Stimulated activated naive CD8-positive, alpha-beta T cell treated with anti-CD3 and anti-CD28 coated beads, Interleukin-15, amount 100 ng/mL, for 72 hours (primary cell): ENCODE data around the gene NRF1.
A peak's percentile ranks its signal among the peaks of the same experiment; 100 is the strongest.

Source experiments
- ATAC-seq: fragments of 150-1000 bp; cut with Tn5 transposase; 2 replicates; pipeline ENCODE4 v1.10.0; 2021; ENCODE audit warnings: mild to moderate bottlenecking, moderate library complexity
- DNase-seq, 2 donors: peaks; one replicate each; pipeline ENCODE4 v3.0.0; 2021 to 2022
- H3K27ac Mint-ChIP-seq, 2 donors: one replicate each; pipeline ENCODE4 v1.8.0; 2022; ENCODE audit warnings: mild to moderate bottlenecking in 2 of 2, mixed read lengths in 2 of 2, moderate library complexity in 2 of 2
- H3K27me3 Mint-ChIP-seq: one replicate; pipeline ENCODE4 v1.8.0; 2022; ENCODE audit warnings: mixed read lengths
- H3K4me1 Mint-ChIP-seq: one replicate; pipeline ENCODE4 v1.8.0; 2022; ENCODE audit warnings: mild to moderate bottlenecking, mixed read lengths
- H3K4me3 Mint-ChIP-seq, 2 donors: one replicate each; pipeline ENCODE4 v1.8.0; 2022; ENCODE audit warnings: mild to moderate bottlenecking in 2 of 2, mixed read lengths in 2 of 2, moderate library complexity in 1 of 2
- H3K9me3 Mint-ChIP-seq, 2 donors: one replicate each; pipeline ENCODE4 v1.8.0; 2022; ENCODE audit warnings: mixed read lengths in 2 of 2

Gene NRF1

DNA sequence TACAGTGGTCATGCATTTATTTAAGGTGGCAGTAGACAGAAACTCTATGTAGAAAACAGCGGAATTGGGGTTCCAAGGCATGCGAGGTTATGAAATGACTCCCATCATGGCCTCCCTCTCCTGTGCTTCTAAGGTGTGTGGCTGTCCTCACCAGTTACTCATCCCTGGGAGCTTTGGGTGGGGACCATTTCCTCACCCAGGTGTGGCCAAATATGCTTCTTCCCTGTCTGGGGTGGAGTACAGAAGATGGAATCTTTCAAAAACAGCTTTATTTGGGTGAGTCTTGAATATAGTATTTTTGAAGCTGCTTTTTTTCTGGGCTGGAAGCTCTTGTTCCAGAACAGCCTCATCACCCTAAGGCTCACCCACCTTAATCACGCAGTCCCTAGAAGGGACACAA lies 139.0 kb downstream of the NRF1 start:
- DNase-seq, result no peak
- Mint-ChIP-seq H3K27me3 (no peaks in the 10 kb centered on the region), H3K27ac (no peak overlapping the region), H3K4me1 (no peaks in the 10 kb centered on the region), H3K9me3 (no peaks in the 10 kb centered on the region), H3K4me3 (no peak overlapping the region)
- ATAC-seq, result no peak

DNA sequence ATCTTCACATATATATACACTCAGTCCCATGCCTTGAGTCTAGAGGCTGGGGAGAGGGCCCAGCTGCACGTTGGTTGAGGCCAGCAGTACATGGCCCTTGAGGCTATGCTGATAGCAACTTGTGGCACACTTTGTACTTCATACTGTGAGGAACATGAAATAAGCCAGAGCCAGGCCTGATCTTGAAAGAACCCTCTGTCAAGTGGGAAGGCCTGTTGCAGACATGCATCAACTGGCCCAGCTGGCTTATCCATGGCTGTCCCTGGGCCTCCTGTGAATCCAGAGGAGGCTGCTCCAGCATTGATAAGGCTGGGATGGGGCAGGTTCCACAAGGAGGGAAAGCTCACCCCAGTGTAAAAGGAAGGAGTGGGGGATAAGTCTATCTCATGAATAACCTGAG lies 140.4 kb downstream of the NRF1 start:
- Mint-ChIP-seq H3K27ac (peak overlapping the region; percentile 10 to 23), H3K27me3 (no peaks in the 10 kb centered on the region), H3K4me1 (no peaks in the 10 kb centered on the region), H3K4me3 (no peak overlapping the region), H3K9me3 (no peaks in the 10 kb centered on the region)
- DNase-seq (no peak), ATAC-seq (no peak)

DNA sequence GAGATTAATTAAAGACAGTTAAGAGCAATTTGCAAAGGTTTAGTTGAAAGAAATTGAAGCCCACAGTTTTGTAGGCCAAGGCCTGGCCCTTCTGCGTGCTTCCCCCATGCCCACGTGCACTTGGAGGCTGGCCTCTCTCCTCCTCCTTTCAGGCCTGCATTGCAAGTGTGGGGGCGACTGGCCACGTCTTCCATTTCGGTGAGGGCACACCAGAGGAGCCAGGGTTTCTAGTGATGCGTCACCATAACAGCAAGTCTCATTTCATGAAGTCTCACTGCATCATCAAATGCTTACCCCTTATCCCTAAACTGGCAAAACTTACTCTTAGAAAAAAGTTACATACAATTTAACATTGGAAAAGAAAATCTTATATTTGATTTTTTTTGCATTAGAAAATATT lies 141.2 kb downstream of the NRF1 start:
- H3K27ac Mint-ChIP-seq, result no peak overlapping the region
- H3K27me3 Mint-ChIP-seq, result no peaks in the 10 kb centered on the region
- no peaks in the 10 kb centered on the region for H3K9me3 Mint-ChIP-seq
- ATAC-seq, result no peak
- no peaks in the 10 kb centered on the region for H3K4me1 Mint-ChIP-seq
- no peak overlapping the region for H3K4me3 Mint-ChIP-seq
- no peak for DNase-seq

DNA sequence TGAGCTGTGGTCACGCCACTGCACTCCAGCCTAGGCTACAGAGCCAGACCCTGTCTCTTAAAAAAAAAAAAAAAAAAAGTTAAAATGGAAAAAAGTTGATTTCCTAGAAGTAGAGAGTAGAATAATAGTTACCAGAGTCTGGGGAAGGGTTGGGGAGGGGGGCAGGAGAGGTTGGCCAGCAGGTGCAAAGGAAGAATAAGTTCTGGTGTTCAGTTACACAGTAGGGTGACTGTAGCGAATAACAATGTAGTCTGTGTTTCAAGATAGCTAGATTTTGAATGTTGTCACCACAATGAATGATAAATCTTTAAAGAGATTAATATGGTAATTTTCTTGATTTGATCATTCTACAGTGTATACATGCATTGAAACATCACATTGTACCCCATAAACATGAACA lies 142.9 kb downstream of the NRF1 start:
- Mint-ChIP-seq H3K27me3 (no peaks in the 10 kb centered on the region), H3K4me1 (no peaks in the 10 kb centered on the region), H3K9me3 (no peaks in the 10 kb centered on the region), H3K4me3 (no peak overlapping the region), H3K27ac (no peak overlapping the region)
- DNase-seq (no peak), ATAC-seq (no peak)

DNA sequence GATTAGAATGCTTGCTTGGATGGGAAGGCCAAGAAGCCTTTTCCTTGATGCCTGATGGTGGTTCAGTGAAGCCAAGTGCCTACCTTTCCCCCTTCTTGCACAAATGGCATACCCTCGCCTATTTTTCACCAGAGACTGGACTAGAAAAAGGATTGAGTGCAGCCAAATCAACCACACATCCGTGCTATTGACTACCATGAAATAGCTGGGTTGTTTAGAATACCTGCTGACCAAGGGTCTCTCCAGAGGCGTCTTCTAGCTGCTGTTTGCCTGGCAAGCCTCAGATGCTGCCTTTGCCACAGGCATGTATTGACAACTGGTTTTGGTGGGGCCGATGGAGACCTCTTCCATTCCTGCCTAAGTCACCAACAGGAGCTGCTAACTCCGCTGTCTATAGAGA lies 146.5 kb downstream of the NRF1 start:
- ATAC-seq (no peak), DNase-seq (no peak)
- no peaks in the 10 kb centered on the region for H3K9me3 Mint-ChIP-seq
- H3K27ac Mint-ChIP-seq, result peak overlapping the region in 1 of 2 donors; percentile 21
- H3K4me1 Mint-ChIP-seq, result no peaks in the 10 kb centered on the region
- no peaks in the 10 kb centered on the region for H3K27me3 Mint-ChIP-seq
- H3K4me3 Mint-ChIP-seq, result no peak overlapping the region

DNA sequence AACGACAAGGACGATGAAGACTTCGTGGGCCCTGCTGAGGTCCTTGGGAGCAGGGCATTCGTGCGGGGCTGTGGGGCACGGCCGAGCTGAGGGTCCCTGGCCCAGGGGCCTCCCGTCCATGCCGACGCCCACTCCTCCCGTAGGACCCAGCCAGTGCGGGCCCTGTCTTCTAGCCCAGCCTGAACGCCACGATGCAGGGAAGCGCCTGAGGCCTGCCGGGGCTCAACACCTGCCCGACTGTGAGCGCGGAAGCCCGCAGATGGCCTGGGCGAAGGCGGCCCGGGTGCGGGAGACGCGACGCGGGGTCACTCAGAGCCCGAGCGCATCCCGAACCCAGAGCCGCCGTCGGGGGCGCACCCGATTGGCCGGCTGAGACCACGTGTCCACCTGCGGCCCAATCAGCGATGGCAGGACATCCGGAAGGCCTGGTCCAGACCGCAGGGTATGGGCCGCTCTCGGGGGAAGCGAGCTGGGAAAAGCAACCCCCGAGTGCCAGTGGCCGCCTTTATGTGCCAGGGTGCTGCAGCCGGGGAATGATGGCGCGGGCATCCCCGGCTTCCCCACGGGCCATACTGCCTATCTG lies 151.0 kb downstream of the NRF1 start:
- Mint-ChIP-seq H3K27ac (no peak overlapping the region), H3K9me3 (no peaks in the 10 kb centered on the region), H3K27me3 (no peaks in the 10 kb centered on the region), H3K4me1 (no peaks in the 10 kb centered on the region), H3K4me3 (no peak overlapping the region)
- no peak for DNase-seq
- ATAC-seq, result no peak

DNA sequence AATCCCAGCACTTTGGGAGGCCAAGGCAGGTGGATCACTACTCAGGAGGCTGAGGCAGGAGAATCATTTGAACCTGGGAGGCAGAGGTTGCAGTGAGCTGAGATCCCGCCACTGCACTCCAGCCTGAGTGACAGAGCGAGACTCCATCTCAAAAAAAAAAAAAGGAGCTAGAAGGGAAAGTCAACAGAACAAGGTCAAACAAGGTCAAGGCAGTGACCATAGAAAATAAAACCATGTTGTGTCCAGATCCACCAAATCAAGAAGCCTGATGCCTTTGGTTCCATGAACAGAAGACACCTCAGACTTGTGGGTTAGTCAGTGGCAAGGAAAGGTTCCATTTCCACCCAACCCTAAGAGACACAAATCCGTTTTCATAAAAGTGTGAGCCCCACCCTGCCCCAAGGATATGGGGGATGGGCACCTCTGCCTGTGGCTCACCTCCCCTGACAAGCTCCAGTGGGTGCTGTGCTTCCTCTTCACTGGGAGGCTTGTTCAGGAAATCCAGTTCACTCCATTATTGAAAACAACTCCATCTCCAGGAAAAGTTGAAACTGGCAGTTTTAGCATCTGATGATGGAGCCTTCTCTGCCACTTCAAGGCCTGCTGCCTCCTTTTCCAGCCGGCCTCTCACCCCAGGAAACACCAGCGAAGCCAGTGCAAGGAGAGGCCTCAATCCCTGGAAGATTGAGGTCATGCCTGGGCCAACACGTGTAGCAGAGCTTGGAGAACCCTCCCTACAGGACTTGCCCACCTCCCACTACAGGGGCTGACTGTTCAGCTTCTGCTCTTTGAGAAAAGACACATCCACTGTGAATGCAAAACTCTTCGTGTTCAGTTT lies 152.9 kb downstream of the NRF1 start:
- H3K4me1 Mint-ChIP-seq, result no peaks in the 10 kb centered on the region
- no peak overlapping the region for H3K27ac Mint-ChIP-seq
- ATAC-seq (no peak), DNase-seq (no peak)
- no peaks in the 10 kb centered on the region for H3K27me3 Mint-ChIP-seq
- H3K4me3 Mint-ChIP-seq, result no peak overlapping the region
- H3K9me3 Mint-ChIP-seq, result no peaks in the 10 kb centered on the region

DNA sequence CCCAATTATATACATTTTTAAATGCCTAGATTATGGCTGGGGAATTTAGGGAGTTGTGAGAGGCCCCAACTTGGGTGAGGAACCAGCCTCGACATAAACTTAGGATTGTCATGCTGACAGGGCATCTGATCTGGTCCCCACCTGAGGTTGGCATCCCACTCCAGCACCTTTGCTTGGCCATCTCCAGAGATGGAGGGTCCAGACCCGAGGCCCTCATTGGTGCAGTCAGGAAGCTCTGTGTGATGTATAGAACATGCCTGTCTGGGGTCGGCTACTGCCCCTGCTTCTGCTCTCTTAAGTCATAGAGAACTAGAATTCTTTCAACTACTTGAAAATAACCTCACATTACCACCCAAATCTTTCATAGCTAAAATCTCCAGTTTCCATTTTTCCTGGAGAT lies 153.8 kb downstream of the NRF1 start:
- Mint-ChIP-seq H3K4me1 (no peaks in the 10 kb centered on the region), H3K27ac (no peak overlapping the region), H3K27me3 (no peaks in the 10 kb centered on the region), H3K9me3 (no peaks in the 10 kb centered on the region), H3K4me3 (no peak overlapping the region)
- ATAC-seq (no peak), DNase-seq (no peak)

DNA sequence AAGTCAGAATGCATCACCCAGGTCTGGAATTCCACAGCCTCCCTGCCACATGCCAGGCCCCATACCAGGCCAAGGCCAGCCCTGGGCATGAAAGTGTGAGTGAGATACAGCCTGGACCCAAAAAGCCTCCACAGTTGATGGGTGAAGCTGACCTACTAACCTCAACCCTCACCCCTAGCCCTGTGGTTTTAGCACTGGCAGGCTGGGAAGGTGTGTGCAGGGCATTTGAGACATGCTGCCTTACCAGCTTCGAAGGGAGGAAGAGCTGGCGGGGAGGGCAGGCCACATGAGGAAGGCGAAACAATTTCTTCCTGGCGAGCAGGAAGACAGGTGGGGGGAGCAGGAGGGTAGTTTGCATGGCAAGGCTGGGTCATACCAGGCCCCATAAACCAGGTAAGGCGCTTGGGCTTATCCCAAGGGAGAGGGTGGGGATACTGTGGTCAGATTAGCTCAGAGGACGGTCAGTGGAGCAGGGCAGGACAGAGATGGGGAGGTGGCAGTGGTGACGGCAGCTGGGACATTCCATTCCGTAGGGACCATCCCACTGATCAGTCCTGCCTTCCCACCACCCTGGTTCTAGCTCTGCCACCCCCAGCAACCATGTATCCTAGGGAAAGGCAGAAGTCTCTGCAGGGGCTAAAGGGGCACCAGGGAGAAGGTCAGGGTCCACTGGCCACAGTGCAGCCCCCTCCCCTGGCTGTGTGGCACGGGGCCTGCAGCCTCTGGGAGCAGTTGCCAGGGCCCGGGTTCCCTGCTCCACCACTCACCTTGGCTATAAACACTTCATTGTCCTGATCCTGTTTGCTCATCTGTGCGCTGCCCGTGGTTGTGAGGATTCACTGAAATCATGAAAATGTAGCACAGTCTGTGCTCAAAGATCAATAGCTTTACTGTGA lies 155.8 kb downstream of the NRF1 start:
- ATAC-seq (peak; percentile 8), DNase-seq (no peak)
- no peak overlapping the region for H3K4me3 Mint-ChIP-seq
- peaks cover 5% of the 10 kb centered on the region for H3K4me1 Mint-ChIP-seq
- no peaks in the 10 kb centered on the region for H3K9me3 Mint-ChIP-seq
- no peak overlapping the region for H3K27ac Mint-ChIP-seq
- H3K27me3 Mint-ChIP-seq, result peaks cover 9% of the 10 kb centered on the region

DNA sequence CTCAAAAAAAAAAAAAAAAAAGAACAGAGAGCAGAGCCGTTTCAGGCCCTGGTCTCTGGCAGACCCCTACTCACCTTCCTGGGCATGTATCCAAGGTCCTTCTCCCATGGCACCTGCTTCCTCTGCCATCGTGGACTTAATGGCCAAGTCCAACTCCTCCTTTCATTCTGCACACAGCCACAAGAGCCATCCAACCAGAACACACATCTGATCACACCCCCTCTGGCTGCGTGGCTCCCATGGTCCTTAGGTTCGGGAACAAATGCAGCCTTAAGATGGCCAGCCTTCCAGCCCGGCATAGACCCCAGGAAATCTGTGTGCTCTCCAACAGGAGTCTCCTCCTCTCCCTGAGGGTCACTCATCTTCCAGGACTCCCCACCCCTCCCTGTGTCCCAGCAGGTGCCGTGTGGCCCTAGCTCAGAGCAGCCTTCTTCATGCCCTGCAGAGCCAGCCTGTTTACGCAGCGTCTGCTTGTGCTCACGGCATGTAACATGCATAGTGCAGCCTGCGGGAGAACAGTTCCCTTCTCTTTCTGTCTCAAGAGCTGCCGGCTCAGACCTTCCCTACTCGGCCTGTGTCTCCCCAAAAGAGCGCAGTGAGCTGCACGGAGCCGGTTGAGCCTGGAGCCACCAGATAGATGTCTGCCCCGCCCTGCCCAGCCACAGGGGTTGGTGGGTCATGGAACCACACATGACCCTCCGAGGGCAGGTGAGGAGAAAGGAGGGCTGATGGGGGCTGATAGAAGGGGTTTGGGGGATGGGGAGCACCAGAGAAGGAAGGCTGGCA lies 157.3 kb downstream of the NRF1 start:
- DNase-seq, result no peak
- H3K4me3 Mint-ChIP-seq, result no peak overlapping the region
- H3K27me3 Mint-ChIP-seq, result peaks cover 9% of the 10 kb centered on the region
- ATAC-seq, result no peak
- no peak overlapping the region for H3K27ac Mint-ChIP-seq
- H3K9me3 Mint-ChIP-seq, result no peaks in the 10 kb centered on the region
- H3K4me1 Mint-ChIP-seq, result peaks cover 5% of the 10 kb centered on the region

DNA sequence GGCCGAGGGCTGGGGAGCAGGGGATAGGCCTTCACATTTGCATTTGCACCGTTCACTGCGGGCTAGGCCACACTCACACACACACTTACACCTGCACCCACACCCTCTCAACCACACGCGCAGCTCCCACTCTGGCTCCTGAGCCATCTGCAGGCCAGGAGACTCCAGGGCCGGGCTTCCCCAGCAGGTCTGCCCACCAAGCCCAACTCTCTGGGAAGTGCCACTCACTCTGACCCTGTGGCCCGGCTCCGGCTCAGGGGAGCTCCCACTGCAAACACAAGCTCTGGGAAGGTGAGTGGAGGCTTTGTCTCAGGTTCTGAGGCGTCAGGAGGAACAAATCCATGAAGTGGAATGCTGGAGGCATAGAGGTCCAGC lies 157.9 kb downstream of the NRF1 start:
- Mint-ChIP-seq H3K27me3 (peaks cover 13% of the 10 kb centered on the region), H3K4me1 (peaks cover 5% of the 10 kb centered on the region), H3K9me3 (no peaks in the 10 kb centered on the region), H3K27ac (no peak overlapping the region), H3K4me3 (no peak overlapping the region)
- DNase-seq, result no peak
- ATAC-seq, result no peak

DNA sequence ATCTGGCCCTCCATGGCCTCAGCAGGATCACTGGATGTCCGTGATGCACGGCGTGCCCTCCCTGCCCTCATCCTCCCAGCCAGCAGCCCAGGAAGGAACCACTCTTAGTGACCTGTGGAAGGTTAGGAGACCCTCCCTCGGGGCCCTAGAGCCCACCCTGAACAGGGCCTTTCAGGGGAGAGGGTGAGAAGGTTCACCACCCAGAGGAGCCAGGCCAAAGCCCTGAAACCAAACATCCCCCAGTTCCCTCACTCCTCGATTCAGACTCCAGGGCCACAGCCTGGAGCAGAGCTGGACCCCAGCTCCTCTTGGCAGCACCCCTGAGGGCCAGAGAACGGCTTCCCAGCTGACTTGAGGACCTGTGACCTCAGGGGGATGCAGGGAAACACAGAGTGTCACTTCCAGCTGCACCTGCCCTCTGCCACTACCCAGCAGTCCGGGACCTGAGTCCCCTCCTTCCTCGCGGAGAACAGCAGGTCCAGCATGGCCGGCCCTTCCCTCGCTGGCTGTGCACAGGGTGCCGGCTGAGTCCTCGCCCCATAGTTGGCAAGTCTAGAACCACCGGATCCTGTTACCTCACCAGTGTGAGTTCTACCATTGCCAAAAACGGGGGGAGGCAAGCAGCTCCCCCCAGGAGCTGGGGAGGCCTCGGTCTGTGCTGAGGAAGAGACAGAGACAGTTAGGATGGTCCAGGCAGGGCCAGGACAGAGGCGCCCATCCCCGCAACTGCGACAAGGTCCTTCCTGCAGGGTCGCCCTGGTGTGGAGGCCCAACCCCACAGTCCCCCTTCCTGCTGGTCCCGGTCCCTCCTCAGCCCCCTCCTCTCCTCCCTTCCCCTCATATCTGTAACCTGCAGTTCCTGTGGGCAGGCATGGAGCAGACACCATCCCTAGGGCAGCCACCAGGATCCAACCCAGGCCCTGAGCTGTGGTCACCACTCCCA lies 158.6 kb downstream of the NRF1 start:
- no peaks in the 10 kb centered on the region for H3K9me3 Mint-ChIP-seq
- peak overlapping the region in 1 of 2 donors; percentile 76 for H3K27ac Mint-ChIP-seq
- H3K4me1 Mint-ChIP-seq, result peaks cover 5% of the 10 kb centered on the region
- ATAC-seq (no peak), DNase-seq (no peak)
- H3K27me3 Mint-ChIP-seq, result peaks cover 20% of the 10 kb centered on the region
- H3K4me3 Mint-ChIP-seq, result no peak overlapping the region

DNA sequence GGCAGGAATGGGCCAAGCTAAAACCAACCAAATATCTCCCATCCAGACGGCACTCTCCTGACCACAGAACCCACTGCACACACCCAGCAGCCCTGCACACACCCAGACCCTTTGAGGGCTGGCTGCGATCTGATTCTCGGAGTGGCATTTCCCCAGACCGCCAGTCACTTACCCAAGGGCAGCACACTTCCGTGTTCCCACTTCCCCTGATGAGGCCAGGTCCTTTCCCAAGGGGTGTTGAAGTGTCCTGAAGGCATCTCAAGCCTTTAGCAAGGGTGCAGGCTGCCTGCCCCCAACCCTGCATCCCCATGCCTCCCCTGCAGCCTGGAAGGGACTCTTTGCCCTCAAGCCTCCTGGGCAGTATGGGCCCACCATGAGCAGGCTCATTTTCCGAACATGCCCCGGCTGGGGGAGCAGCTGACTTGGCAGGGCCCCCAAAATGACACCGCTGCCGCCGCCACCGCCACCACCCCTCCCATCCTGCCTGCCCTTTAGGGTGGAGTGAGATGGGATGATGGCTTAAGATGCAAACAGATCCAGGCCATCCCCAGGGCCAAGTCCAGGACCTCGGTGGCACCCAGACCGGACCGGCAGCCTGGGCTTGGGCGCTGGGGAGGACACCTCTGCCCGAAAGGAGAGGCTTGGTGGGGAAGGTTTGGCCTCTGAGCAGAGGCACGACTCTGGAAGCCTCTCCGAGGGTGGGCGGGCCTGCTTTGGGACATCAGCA lies 159.8 kb downstream of the NRF1 start:
- Mint-ChIP-seq H3K4me1 (peaks cover 5% of the 10 kb centered on the region), H3K9me3 (no peaks in the 10 kb centered on the region), H3K4me3 (no peak overlapping the region), H3K27me3 (peaks cover 33% of the 10 kb centered on the region), H3K27ac (peak overlapping the region in 1 of 2 donors; percentile 61)
- DNase-seq (no peak), ATAC-seq (no peak)

DNA sequence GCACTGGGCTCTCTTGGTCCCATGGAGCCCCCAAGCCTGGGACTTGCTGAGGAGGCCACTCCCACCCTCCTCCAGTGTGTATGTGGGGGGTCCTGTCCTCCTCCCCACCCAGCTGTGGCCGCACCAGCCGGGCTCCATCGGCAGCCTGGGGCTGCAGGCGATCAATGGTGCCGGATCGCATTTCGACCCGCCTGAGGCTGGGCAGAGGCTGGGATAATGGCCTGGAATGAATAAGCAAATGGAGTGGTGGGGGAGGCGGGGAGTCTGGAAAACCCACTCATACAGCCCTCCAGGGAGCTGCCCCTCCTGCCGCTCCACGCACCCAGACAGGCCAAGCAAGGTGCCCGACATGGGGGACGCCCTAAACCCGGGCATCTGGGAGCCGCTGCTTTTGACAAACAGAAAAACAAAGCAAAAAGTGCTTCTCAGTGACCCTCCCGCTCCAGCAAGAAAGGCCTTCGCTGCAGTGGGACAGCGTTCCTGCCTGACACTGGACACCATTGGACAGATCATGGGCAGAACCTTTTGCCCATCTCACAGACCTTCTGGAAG lies 160.5 kb downstream of the NRF1 start:
- Mint-ChIP-seq H3K4me1 (peaks cover 5% of the 10 kb centered on the region), H3K27me3 (peaks cover 39% of the 10 kb centered on the region), H3K9me3 (no peaks in the 10 kb centered on the region), H3K4me3 (no peak overlapping the region), H3K27ac (no peak overlapping the region)
- ATAC-seq (no peak), DNase-seq (no peak)
